ENCODE data around the gene FARP1.

FARP1 gene

DNA sequence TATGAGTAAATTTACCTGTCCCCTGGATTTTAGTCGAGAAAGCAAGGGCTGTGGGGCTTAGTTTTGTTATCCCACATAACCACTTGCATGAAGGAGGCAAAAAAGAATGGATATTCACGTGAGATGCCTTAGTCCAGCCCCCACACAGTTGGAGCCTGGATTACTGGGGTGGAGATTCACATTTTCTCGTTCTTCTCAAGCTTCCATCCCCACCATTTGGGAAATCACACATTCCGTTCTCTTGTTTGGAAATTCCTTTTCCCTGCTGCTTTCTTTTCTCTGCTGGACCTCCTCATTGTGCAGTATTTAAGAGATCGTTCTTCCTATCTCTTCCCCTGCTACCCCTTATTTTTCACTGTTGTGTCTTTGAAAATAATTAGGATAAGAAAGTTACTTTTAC, 45.1 kb upstream of the FARP1 start:
- TF ChIP-seq, protein P1, sequence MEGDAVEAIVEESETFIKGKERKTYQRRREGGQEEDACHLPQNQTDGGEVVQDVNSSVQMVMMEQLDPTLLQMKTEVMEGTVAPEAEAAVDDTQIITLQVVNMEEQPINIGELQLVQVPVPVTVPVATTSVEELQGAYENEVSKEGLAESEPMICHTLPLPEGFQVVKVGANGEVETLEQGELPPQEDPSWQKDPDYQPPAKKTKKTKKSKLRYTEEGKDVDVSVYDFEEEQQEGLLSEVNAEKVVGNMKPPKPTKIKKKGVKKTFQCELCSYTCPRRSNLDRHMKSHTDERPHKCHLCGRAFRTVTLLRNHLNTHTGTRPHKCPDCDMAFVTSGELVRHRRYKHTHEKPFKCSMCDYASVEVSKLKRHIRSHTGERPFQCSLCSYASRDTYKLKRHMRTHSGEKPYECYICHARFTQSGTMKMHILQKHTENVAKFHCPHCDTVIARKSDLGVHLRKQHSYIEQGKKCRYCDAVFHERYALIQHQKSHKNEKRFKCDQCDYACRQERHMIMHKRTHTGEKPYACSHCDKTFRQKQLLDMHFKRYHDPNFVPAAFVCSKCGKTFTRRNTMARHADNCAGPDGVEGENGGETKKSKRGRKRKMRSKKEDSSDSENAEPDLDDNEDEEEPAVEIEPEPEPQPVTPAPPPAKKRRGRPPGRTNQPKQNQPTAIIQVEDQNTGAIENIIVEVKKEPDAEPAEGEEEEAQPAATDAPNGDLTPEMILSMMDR (IDR thresholded peaks at IDR 0.05; ENCODE audit: poor library complexity, severe bottlenecking) = no peak
- Histone ChIP-seq H3K36me3 (ENCODE audit: low read depth) (no peaks in the 10 kb centered on the region), H3K9me3 (ENCODE audit: severe bottlenecking) (no peaks in the 10 kb centered on the region), H3K27me3 (ENCODE audit: insufficient read depth, poor library complexity, severe bottlenecking) (no peaks in the 10 kb centered on the region), H3K4me3 (ENCODE audit: severe bottlenecking) (no peak overlapping the region), H3K4me1 (ENCODE audit: insufficient read depth, poor library complexity, severe bottlenecking) (no peaks in the 10 kb centered on the region), H3K27ac (ENCODE audit: poor library complexity, severe bottlenecking) (no peak overlapping the region)
- ATAC-seq (ENCODE audit: low read depth) (no peak), DNase-seq (ENCODE audit: low spot score) (no peak)

DNA sequence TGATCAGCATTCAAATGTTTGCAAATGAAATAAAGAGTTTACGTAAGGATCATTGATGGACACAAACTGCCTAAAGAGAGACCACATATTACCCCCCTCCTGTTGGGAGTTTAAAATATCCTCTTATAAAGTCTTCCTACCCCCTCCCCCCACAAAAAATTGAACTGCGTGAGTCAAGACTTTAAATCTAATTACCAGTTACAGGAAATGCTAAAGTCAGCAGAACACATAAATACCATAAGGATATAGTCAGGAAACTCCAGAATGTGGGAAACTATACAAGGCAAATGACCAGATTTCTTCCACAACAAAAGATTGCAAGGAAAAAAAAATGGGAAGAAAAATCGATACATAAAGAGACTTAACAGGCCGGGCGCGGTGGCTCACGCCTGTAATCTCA, 44.4 kb upstream of the FARP1 start:
- no peak for ATAC-seq (ENCODE audit: low read depth)
- Histone ChIP-seq H3K4me3 (ENCODE audit: severe bottlenecking) (no peak overlapping the region), H3K27me3 (ENCODE audit: insufficient read depth, poor library complexity, severe bottlenecking) (no peaks in the 10 kb centered on the region), H3K27ac (ENCODE audit: poor library complexity, severe bottlenecking) (no peak overlapping the region), H3K9me3 (ENCODE audit: severe bottlenecking) (no peaks in the 10 kb centered on the region), H3K36me3 (ENCODE audit: low read depth) (no peaks in the 10 kb centered on the region), H3K4me1 (ENCODE audit: insufficient read depth, poor library complexity, severe bottlenecking) (no peaks in the 10 kb centered on the region)
- DNase-seq (ENCODE audit: low spot score) = no peak
- TF ChIP-seq, protein P1 (IDR thresholded peaks at IDR 0.05; ENCODE audit: poor library complexity, severe bottlenecking) = no peak

DNA sequence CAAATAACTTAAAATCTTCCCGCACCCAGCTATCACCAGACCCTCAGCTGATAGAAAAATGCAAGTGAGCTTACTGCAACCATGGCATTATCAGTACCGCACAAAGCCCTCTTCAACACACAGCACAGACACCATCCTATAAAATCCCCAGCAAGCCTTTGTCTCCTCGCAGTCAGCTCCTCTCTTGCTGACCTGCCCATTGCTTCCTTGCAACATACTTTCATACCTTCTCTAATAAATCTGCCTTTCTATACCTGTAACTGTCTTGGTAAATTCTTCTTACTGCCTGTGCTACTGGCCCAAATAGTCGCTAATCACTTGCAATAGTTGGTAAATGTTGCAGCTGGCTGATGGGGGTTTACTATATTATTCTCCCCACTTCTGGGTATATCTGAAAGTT, 43.3 kb upstream of the FARP1 start:
- Histone ChIP-seq H3K9me3 (ENCODE audit: severe bottlenecking) (no peaks in the 10 kb centered on the region), H3K27ac (ENCODE audit: poor library complexity, severe bottlenecking) (no peak overlapping the region), H3K4me3 (ENCODE audit: severe bottlenecking) (no peak overlapping the region), H3K27me3 (ENCODE audit: insufficient read depth, poor library complexity, severe bottlenecking) (no peaks in the 10 kb centered on the region), H3K4me1 (ENCODE audit: insufficient read depth, poor library complexity, severe bottlenecking) (no peaks in the 10 kb centered on the region), H3K36me3 (ENCODE audit: low read depth) (no peaks in the 10 kb centered on the region)
- TF ChIP-seq, protein P1 (IDR thresholded peaks at IDR 0.05; ENCODE audit: poor library complexity, severe bottlenecking) = no peak
- DNase-seq (ENCODE audit: low spot score) (no peak), ATAC-seq (ENCODE audit: low read depth) (no peak)

DNA sequence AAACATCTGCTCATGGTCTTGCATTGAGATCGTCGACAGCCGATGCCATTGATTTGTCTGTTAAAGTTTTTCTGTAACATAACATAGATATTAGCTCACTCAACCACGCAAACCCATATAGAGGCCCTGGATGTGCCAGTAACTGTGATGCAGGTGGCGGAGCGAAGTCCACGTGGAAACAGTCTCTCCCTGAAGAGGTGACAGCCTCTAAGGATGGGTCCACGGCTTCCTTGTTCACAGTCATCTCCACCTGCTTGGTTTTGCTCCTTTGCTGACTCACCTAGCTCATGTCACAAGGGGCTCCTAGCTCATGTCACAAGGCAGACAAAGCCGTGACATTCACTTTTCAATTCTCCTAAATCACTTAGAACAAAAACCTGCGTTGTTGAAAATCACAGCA, 42.4 kb upstream of the FARP1 start:
- Histone ChIP-seq H3K9me3 (ENCODE audit: severe bottlenecking) (no peaks in the 10 kb centered on the region), H3K27ac (ENCODE audit: poor library complexity, severe bottlenecking) (no peak overlapping the region), H3K27me3 (ENCODE audit: insufficient read depth, poor library complexity, severe bottlenecking) (no peaks in the 10 kb centered on the region), H3K4me1 (ENCODE audit: insufficient read depth, poor library complexity, severe bottlenecking) (no peaks in the 10 kb centered on the region), H3K4me3 (ENCODE audit: severe bottlenecking) (no peak overlapping the region), H3K36me3 (ENCODE audit: low read depth) (no peaks in the 10 kb centered on the region)
- ATAC-seq (ENCODE audit: low read depth) (no peak), DNase-seq (ENCODE audit: low spot score) (no peak)
- TF ChIP-seq, protein P1 (IDR thresholded peaks at IDR 0.05; ENCODE audit: poor library complexity, severe bottlenecking) = no peak

DNA sequence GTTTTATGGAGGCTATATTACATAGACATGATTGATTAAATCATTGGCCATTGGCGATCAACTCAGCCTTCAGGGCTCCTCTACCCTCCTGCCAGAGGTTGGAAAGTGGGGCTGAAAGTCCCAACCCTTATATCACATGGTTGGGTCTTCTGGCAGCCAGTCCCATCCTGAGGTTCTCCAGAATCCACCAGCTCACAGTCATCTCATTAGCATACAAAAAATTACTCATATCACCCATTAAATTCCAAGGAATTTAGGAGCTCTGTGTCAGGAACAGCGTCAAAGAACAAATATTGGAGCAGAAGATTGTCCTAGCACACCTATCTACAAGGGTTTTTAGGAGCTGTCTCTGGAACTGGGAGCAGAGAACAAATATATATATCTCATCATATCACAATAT, 39.4 kb upstream of the FARP1 start:
- ATAC-seq (ENCODE audit: low read depth) = peak; percentile 36; the same call in 1 of the 3 replicates
- Histone ChIP-seq H3K4me1 (ENCODE audit: insufficient read depth, poor library complexity, severe bottlenecking) (no peaks in the 10 kb centered on the region), H3K36me3 (ENCODE audit: low read depth) (no peaks in the 10 kb centered on the region), H3K9me3 (ENCODE audit: severe bottlenecking) (no peaks in the 10 kb centered on the region), H3K4me3 (ENCODE audit: severe bottlenecking) (no peak overlapping the region), H3K27me3 (ENCODE audit: insufficient read depth, poor library complexity, severe bottlenecking) (no peaks in the 10 kb centered on the region), H3K27ac (ENCODE audit: poor library complexity, severe bottlenecking) (no peak overlapping the region)
- no peak for DNase-seq (ENCODE audit: low spot score)
- TF ChIP-seq, protein P1 (IDR thresholded peaks at IDR 0.05; ENCODE audit: poor library complexity, severe bottlenecking) = no peak

All from RWPE2 (cell line).